ENCODE data around the gene FAM237A.
A peak's percentile ranks its signal among the peaks of the same experiment; 100 is the strongest.

Gene FAM237A

DNA sequence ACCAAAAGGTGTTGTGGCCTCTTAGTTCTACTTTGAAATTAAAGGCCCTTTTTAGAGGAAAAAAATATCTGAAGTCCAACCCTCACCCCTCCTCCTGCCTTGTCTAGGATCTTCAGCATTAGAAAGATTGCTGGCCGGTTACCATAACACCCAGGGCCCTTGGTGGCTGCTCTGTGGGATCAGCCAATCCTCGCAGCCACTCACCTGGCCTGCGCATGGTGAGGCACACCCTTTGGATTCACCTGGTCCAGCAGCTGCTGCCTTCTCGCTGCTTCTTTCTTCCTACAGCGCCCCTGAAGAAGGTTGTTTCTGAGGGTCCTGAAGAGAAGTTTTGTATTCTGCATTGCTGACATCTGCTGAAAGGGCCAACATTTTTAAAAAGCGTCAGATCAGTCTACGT lies 50.7 kb downstream of the FAM237A start:
- peak in 2 of 3 experiments; percentile 6 to 31 for DNase-seq

GRCh38 chr2:206693399-206694137 lies 51.3 kb downstream of the FAM237A start:
- peak; percentile 55 to 87 (median 68) for DNase-seq

- no peak for DNase-seq
These were observed 54.6 kb downstream of the FAM237A start for GRCh38 chr2:206696910-206697309.

GRCh38 chr2:206698811-206699210 lies 56.5 kb downstream of the FAM237A start:
- DNase-seq: no peak
